K562 (cell line): ENCODE results near the gene CD4. TPM values are rescaled to one million over a fixed set of nuclear protein-coding genes. Genes with fewer than 3 reads are reported as not detected.

Experiments used
- ATF6 ChIP-seq: sonication (generic); formaldehyde crosslinking; IDR thresholded peaks from 2 replicates; pipeline ENCODE4 v1.4.0; 2020; ENCODE audit warnings: mild to moderate bottlenecking, missing genetic modification reagents
- ATF7 ChIP-seq: fragments of 450-650 bp; IDR thresholded peaks from 2 replicates; pipeline ENCODE4 v1.7.1; 2014; ENCODE audit warnings: mild to moderate bottlenecking, moderate library complexity
- ETV5 ChIP-seq: sonication (generic); formaldehyde crosslinking; IDR thresholded peaks from 2 replicates; pipeline ENCODE4 v1.4.0; 2020; ENCODE audit warnings: low read depth, mild to moderate bottlenecking, missing genetic modification reagents
- JUNB ChIP-seq: fragments of 450-650 bp; formaldehyde crosslinking; conservative IDR thresholded peaks from 2 replicates; pipeline ENCODE4 v1.4.0; 2020; ENCODE audit warnings: mild to moderate bottlenecking
- MYC ChIP-seq, 2 experiments: fragments of 250-450 bp in 1 of 2; sonication (Bioruptor Pico) in 1 of 2; IDR thresholded peaks; 2 replicates each; pipeline versions ENCODE4 v1.5.1 to v1.6.1; 2012 to 2021; ENCODE audit warnings: low read depth in 2 of 2, borderline replicate concordance in 1 of 2, improper control_type of control experiment in 1 of 2, low read length in 1 of 2, mild to moderate bottlenecking in 1 of 2, moderate library complexity in 1 of 2
- NEUROD1 ChIP-seq: fragments of 150-350 bp; IDR thresholded peaks from 2 replicates; pipeline ENCODE4 v1.6.1; 2014; ENCODE audit warnings: borderline replicate concordance, low read length, low read depth; ENCODE audit not compliant: partially characterized antibody
- PATZ1 ChIP-seq: fragments of 250-450 bp; sonication (Bioruptor Pico); IDR thresholded peaks from 2 replicates; pipeline ENCODE4 v1.5.0; 2020; ENCODE audit warnings: mild to moderate bottlenecking, borderline replicate concordance
- PBX2 ChIP-seq, 2 experiments: IDR thresholded peaks in 1 of 2; conservative IDR thresholded peaks in 1 of 2; 2 replicates each; pipeline ENCODE4 v1.6.1; 2016; ENCODE audit warnings: low read depth in 2 of 2, mild to moderate bottlenecking in 1 of 2, missing compliant biosample characterization in 1 of 2, missing genetic modification characterization in 1 of 2, moderate library complexity in 1 of 2
- PHF8 ChIP-seq: fragments of 200-600 bp; sonication (generic); IDR thresholded peaks from 2 replicates; pipeline ENCODE4 v1.6.1; 2012; ENCODE audit warnings: mixed run types, mild to moderate bottlenecking, inconsistent platforms, low read length, moderate library complexity, borderline replicate concordance
- RBFOX2 ChIP-seq: fragments of 200-400 bp; formaldehyde crosslinking; IDR thresholded peaks from 2 replicates; pipeline ENCODE4 v1.6.1; 2017; ENCODE audit warnings: low read depth, mild to moderate bottlenecking, low read length, moderate library complexity
- SMARCA5 ChIP-seq: fragments of 450-650 bp; IDR thresholded peaks from 2 replicates; pipeline ENCODE4 v1.6.1; 2016
- SP1 ChIP-seq: sonication (generic); formaldehyde crosslinking; IDR thresholded peaks from 2 replicates; pipeline ENCODE4 v1.8.1; 2022; ENCODE audit warnings: mild to moderate bottlenecking, missing genetic modification reagents
- ZHX1 ChIP-seq: fragments of 150-350 bp; conservative IDR thresholded peaks from 2 replicates; pipeline ENCODE4 v1.6.1; 2014; ENCODE audit warnings: low read length
- ZNF212 ChIP-seq: fragments of 450-650 bp; formaldehyde crosslinking; IDR thresholded peaks from 2 replicates; pipeline ENCODE4 v1.4.0; 2020; ENCODE audit warnings: mild to moderate bottlenecking
- polyA plus RNA-seq, 8 experiments: library from polyadenylated mRNA; depleted of rRNA in 4 of 8; stranded (reverse) in 5 of 8; unstranded in 3 of 8; fragments of >200 nt; fragmentation: Nextera tagmentation in 2 of 8; fragmentation: Illumina TruSeq in 1 of 8; extraction: Ambion mirVana in 2 of 8; extraction: Trizol in 1 of 8; gene quantifications; 2 replicates each; pipeline versions ENCODE4 v1.2.1 to v1.2.3, GENCODE V29; 2011 to 2014; ENCODE audit warnings: inconsistent platforms in 1 of 8, missing spikeins in 1 of 8
- total RNA-seq, 7 experiments: library from RNA; depleted of rRNA in 6 of 7; stranded (reverse); fragments of >200 nt in 6 of 7; fragmentation: Illumina TruSeq in 2 of 7; extraction: Trizol in 2 of 7; gene quantifications; 2 replicates each; pipeline versions ENCODE4 v1.2.1 to v1.2.3, GENCODE V29; 2011 to 2021; ENCODE audit warnings: low replicate concordance in 1 of 7

The CD4 gene
- total and polyA plus RNA-seq, 9 of the 15 experiments (the other 6 are each of a cell fraction or from before 2014, with no cell fraction given): 0.06 to 0.27 (median 0.09) TPM; not detected in 5

GRCh38 chr12:6767353-6768319, 21.7 kb upstream of the CD4 start (continued):
- no peak for TF ChIP-seq ZNF212
- no peak for TF ChIP-seq PATZ1 (CRISPR knock-in tag)
- TF ChIP-seq ATF6 (CRISPR knock-in tag): no peak; the same call in 1 of the 2 replicates
- TF ChIP-seq SP1 (CRISPR knock-in tag): 0 out of 2 replicates have a peak, but pooled peaks have one; percentile 3
- TF ChIP-seq ATF7: no peak
- TF ChIP-seq ZHX1: no peak
- no peak for TF ChIP-seq PBX2 (CRISPR knock-in tag; IDR thresholded peaks at IDR 0.05; ENCODE audit: low read depth)
- no peak for TF ChIP-seq PBX2 (tag; conservative IDR thresholded peaks at IDR 0.05; ENCODE audit: low read depth)
- peak; percentile 62; the same call in 1 of the 2 replicates for TF ChIP-seq RBFOX2
- peak; percentile 5; the same call in 1 of the 2 replicates for TF ChIP-seq PHF8
- TF ChIP-seq JUNB: no peak
- 0 out of 2 replicates have a peak, but pooled peaks have one; percentile 25 for TF ChIP-seq ETV5 (CRISPR knock-in tag)
- TF ChIP-seq SMARCA5: no peak
- TF ChIP-seq NEUROD1: peak; percentile 0
- peak; percentile 19; the same call in 1 of the 2 replicates for TF ChIP-seq MYC (IDR thresholded peaks at IDR 0.05; ENCODE audit: low read depth, low read length)
- TF ChIP-seq MYC (CRISPR knock-in tag; IDR thresholded peaks at IDR 0.05; ENCODE audit: borderline replicate concordance, low read depth): no peak
